HG03457 (cell line): Measurements from ENCODE around the gene GABRR2.
"Not testable (repeated sequence)": the region's sequence is repeated elsewhere in the genome, so short reads cannot be mapped to it uniquely, and the experiment has no call there.

ENCODE experiments used
- ATAC-seq: cut with Tn5 transposase; IDR thresholded peaks from one replicate; pipeline ENCODE4 v1.9.1; 2021; ENCODE audit warnings: moderate number of reproducible peaks; ENCODE audit not compliant: unreplicated experiment

GABRR2 gene

GRCh38 chr6:89295981-89296380 is 19.1 kb downstream of the GABRR2 start:
- ATAC-seq: no peak

- ATAC-seq: not testable (repeated sequence)
These were observed 20.0 kb downstream of the GABRR2 start for GRCh38 chr6:89295116-89295515.

- ATAC-seq: no peak
These were observed 23.8 kb downstream of the GABRR2 start for GRCh38 chr6:89291256-89291819.

GRCh38 chr6:89290401-89291155 is 24.5 kb downstream of the GABRR2 start:
- ATAC-seq: no peak

- no peak for ATAC-seq
These were observed 25.4 kb downstream of the GABRR2 start for GRCh38 chr6:89289710-89290109.

GRCh38 chr6:89287351-89288028 is 27.6 kb downstream of the GABRR2 start:
- ATAC-seq: no peak

GRCh38 chr6:89286516-89286915 is 28.6 kb downstream of the GABRR2 start:
- no peak for ATAC-seq

GRCh38 chr6:89284963-89285735 is 29.9 kb downstream of the GABRR2 start:
- ATAC-seq: no peak

GRCh38 chr6:89284081-89284480 is 31.0 kb downstream of the GABRR2 start:
- no peak for ATAC-seq

GRCh38 chr6:89282749-89283148 is 32.4 kb downstream of the GABRR2 start:
- ATAC-seq: no peak

GRCh38 chr6:89281779-89282246 is 33.3 kb downstream of the GABRR2 start:
- ATAC-seq: peak; percentile 83

GRCh38 chr6:89278956-89279355 is 36.1 kb downstream of the GABRR2 start:
- ATAC-seq: no peak

GRCh38 chr6:89275900-89276299 is 39.2 kb downstream of the GABRR2 start:
- no peak for ATAC-seq

GRCh38 chr6:89273816-89274215 is 41.3 kb downstream of the GABRR2 start:
- no peak for ATAC-seq

- no peak for ATAC-seq
These were observed 42.5 kb downstream of the GABRR2 start for GRCh38 chr6:89272596-89272995.

- no peak for ATAC-seq
These were observed 44.0 kb downstream of the GABRR2 start for GRCh38 chr6:89270951-89271721.

GRCh38 chr6:89269981-89270380 is 45.1 kb downstream of the GABRR2 start:
- no peak for ATAC-seq

GRCh38 chr6:89269252-89269651 is 45.8 kb downstream of the GABRR2 start:
- ATAC-seq: no peak

- ATAC-seq: no peak
These were observed 46.3 kb downstream of the GABRR2 start for GRCh38 chr6:89268776-89269175.

- no peak for ATAC-seq
These were observed 47.2 kb downstream of the GABRR2 start for GRCh38 chr6:89267918-89268317.
